GM18498 (cell line): ENCODE measurements around the gene HECTD2.
"Not testable (repeated sequence)": the region's sequence is repeated elsewhere in the genome, so short reads cannot be mapped to it uniquely, and the experiment has no call there.

ENCODE experiments used
- ATAC-seq: cut with Tn5 transposase; IDR thresholded peaks from one replicate; pipeline ENCODE4 v1.9.1; 2021; ENCODE audit warnings: mild to moderate bottlenecking, moderate library complexity; ENCODE audit not compliant: unreplicated experiment

Gene HECTD2

DNA sequence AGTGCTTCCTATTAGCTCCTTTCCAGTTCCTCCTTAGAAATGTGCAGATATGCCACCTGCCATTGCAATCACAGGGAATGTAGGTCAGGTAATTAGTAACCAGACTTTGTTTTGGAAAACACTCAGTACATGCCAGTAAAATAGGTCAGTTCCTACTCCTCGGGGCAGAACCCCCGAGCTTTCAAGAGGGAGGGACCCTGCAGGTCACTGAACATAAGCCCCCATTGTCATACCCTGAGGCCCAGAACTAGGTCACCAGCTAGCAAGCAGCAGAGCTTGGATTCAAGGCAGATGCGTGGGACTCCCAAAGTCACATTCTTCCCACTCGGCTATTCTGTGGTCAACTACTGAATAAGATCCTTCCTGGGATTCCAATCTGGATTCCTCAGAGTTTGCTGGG lies 117.9 kb downstream of the HECTD2 start:
- no peak for ATAC-seq

DNA sequence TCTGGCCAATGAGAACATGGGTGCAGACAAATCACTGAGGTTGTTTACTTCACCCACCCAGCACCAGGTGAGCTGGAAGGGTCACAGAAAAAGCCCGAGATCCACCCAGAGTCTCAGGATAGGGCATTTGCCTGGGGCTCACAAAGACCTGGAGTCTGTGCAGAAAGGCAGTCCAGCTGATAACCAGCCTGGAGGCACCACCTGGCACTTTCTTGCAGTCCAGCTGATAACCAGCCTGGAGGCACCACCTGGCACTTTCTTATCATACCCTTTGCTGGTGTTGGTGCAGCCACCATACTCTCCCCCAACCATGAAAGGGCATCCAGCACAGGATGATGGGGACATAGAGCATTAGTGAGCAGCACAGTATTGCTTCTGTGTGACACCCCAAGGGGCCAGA lies 118.6 kb downstream of the HECTD2 start:
- ATAC-seq: no peak

- ATAC-seq: not testable (repeated sequence)
These were observed 124.6 kb downstream of the HECTD2 start for GRCh38 chr10:91534789-91535188.

DNA sequence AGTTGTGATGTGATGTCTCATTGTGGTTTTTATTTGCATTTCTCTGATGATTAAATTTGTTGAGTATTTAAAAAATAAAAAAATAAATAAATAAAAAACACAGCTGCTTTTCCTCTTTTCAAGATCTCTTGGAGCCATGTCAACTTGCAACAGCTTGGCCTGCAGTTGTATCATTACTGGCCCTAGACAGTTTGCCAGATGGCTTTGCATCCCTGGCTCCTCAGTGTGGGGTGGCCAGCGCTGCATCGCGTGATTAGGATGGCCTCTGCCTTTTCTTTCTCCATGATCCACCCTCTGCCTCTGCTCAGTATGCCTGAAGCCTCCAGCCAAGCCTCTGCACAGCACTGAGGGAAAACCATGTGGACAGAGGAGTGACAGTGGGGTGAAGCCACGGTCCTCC lies 126.0 kb downstream of the HECTD2 start:
- no peak for ATAC-seq

- ATAC-seq: no peak
These were observed 126.6 kb downstream of the HECTD2 start for GRCh38 chr10:91536733-91537132.

- no peak for ATAC-seq
These were observed 127.7 kb downstream of the HECTD2 start for GRCh38 chr10:91537614-91538383.

DNA sequence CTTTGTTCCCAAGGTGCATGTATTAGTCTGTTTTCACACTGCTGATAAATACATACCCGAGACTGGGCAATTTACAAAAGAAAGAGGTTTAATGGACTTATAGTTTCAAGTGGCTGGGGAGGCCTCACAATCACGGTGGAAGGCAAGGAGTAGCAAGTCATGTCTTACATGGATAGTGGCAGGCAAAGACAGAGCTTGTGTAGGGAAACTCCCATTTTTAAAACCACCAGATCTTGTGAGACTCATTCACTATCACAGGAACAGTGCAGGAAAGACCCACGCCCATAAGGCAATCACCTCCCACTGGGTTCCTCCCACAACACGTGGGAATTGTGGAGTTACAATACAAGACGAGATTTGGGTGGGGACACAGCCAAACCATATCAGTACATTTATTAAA lies 129.8 kb downstream of the HECTD2 start:
- ATAC-seq: no peak

- ATAC-seq: no peak
These were observed 130.6 kb downstream of the HECTD2 start for GRCh38 chr10:91540733-91541132.

DNA sequence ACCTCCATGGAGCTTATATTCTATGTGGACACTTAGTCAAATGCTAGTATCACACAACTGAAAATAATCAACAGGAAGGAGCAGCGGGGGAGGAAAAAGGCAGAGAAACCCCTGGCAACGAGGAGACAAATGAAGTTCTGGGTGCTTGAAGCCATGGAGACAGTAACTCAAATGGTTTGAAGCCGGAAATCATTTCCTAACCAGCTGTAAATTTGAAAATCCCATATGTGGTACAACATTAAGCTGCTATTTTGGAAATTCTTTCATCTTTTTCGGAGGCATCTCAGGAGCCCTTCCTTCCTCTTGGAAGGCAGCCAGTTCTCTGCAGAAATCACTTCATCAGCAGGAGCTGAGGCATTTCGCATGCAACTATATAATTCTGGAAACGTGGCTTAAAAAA lies 131.3 kb downstream of the HECTD2 start:
- no peak for ATAC-seq

DNA sequence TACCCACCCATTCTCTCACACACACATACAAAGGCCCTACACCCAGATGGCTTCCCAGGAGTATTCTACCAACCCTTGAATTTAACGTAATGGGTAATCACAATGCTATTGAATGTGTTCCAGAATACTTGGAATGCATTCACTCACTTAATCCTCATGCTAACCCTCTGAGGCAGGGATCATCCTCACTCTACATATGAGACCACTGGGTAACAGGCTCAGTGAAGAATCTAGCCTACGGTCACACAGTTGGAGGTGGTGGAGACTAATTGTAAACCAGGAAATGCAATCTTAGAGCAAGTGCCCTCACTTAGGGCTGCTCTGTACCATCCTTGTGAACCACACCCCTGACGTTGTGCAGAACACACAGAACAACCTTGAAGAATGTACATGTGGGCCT lies 135.2 kb downstream of the HECTD2 start:
- ATAC-seq: no peak

DNA sequence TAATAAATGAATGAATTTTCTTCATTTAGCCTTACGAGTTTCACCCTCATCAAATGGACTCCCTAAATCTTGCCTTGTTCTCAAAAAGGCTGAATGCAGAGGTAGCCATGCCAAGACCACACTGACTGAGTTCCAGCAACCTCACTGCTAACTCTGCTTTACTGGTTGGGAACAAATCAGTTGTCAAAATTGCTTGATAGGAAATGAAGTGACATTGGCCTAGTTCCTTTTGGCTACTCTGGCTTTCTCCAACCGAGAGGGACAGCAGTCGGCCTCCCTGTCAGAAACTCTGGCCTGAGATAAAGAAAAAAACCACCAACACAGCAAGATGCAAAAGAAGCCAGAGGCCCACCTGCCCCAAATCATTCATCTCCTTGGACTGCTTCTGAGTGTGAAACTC lies 135.7 kb downstream of the HECTD2 start:
- no peak for ATAC-seq

GRCh38 chr10:91549262-91549661 lies 139.1 kb downstream of the HECTD2 start:
- no peak for ATAC-seq

DNA sequence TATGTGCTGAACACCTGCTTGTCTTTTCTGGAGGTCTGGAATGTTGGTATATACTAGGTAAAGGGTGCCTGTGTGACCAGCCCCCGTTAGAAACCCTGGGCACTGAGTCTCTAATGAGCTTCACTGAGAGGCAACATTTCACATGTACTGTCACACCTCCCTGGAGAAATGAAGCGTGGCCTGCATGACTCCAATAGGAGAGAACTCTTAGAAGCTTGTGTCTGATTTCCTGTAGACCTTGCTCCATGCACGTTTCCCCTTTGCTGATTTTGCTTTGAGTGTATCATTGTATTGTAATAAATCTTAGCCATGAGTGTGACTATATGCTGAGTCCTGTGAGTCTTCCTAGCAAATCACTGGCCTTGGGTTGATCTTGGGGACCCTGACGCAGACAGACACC lies 139.9 kb downstream of the HECTD2 start:
- ATAC-seq: no peak

- no peak for ATAC-seq
These were observed 141.7 kb downstream of the HECTD2 start for GRCh38 chr10:91551856-91552255.

DNA sequence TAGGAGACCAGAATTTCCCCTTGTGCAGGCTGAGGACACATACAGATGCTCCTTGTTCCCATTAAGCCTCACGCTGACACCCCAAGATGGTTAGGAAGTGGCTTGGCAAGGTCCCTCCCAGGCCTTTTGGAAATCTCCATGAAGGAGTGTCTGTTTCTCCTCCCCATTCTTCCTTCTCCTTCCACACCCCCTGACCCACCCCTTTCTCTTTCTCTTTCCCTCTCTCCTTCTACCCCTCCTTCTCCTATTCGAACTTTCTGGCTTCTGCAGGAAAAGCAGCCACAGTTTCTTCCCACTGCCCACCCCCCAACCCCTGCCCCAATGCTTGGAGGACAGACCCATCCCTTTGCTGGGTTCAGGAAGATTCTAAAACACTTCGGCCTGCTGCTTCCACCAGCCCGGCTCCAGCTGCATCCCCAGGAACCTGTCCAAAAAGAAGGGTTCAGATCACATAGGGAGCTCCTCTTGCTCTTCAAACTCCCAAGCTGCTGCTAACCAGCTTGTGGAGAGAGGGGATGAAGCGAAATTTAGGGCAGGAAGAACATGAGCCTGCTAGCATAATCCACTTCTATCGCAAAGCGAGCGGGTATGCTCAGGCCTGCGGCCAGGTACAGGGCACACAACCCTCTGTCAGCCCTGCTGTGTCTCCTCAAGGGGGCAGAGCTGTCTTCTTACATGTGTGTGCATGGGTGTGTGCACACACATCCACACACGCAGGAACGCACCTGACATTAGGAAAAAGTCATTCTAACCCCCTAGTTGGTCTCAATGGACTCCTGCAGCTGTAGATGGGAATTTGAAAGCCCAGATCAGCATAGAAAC lies 142.3 kb downstream of the HECTD2 start:
- no peak for ATAC-seq

DNA sequence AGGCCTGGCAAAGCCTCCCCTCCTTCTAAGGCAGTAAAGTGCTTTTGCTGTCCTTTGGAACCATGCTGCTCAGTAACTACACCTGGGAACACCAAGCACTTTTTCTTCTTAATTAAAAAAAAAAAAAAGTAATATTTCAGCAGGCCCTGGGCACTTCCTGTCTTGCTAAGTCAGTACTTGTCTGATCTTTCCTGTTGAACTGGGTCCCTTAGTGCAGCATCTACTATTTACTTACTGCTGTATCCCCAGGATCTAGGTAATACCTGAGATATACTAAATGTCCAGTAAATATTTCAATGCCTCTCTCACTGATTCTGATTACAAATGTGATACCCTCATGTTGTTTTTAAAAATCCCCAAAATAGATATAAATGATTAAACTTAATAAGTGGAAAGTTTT lies 145.3 kb downstream of the HECTD2 start:
- no peak for ATAC-seq

GRCh38 chr10:91556691-91557566 lies 146.8 kb downstream of the HECTD2 start:
- ATAC-seq: no peak

- no peak for ATAC-seq
These were observed 147.5 kb downstream of the HECTD2 start for GRCh38 chr10:91557651-91558111.

DNA sequence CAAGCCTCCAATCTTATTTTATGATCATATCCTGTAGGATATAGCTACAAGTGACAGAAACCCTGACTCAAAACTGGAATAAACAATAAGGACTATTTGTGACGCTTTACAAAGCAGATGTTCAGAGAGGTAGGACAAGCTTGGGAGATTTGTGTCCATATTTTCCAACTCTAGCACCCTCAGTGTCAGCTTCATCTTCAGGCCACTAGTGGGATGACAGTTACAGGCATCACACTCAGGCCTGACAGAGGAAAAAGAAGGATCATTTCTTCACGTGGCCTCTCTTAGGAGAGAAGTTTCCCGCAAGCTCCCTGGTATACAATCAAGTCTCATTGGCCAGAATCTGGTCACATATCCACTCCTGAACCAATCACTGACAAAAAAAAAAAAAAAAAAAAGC lies 148.3 kb downstream of the HECTD2 start:
- no peak for ATAC-seq

- no peak for ATAC-seq
These were observed 149.0 kb downstream of the HECTD2 start for GRCh38 chr10:91559169-91559568.

DNA sequence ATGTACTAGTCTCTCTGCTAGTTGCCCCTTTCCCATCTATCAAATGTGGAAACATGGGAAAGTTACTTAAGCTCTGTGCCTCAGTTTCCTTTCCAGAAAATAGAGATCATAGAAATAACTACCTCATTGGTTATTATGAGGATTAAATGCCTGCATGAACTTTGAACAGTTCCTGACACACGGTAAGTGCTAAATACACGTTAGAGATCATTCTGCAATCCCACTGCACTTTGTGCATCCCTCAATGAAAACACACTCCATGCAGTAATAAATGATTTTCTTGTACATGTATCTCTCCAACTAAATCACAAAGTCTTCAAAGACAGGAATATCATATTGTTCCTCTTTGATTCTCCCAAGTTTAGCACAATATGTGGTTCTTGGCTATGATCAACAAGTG lies 149.6 kb downstream of the HECTD2 start:
- no peak for ATAC-seq
